T-helper 2 cell (primary cell): Measurements from ENCODE around the gene ADORA1.

ENCODE experiments used
- DNase-seq, 5 experiments: peaks; one replicate each; pipeline versions ENCODE4 v3.0.0 to v3.0.0-alpha.2; 2012 to 2022

ADORA1 gene

DNA sequence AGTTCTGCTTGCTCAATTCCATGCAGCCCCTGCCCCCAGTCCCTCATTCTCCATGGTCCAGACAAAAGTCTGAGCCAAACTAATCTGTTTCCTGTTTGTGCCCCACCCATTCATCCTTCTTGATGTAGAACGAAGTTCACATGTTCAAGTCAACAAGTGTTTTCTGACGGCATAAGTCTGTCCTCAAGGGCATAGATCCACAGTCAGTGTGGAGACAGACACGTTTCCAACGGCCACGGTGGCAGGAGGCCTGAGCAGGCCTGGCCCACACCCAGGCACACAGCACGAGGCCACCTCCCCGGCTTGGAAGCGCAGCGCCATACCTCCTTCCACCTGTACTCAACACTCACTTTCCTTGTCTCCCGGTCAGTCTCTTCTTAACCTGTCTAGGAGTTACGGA lies 16.1 kb downstream of the ADORA1 start:
- no peak for DNase-seq

DNA sequence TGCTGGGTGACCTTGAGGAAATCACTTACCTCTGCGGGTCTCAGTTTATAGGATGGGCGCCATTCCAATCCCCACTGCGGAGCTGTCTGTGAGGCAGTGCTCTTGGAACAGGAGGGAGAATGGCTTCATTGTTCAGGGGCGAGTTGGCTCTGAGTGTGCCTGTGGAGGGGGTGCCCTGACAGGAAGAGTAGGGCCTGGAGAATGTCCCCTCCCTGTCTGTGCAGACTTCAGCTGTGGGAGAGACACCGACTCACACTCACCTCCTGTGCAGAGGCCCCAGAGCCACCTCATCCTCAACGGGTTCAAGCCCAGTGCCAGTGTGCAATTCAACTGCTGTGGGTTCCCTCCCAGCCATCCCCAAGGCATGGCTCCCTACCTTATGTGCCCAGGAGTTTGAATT lies 17.1 kb downstream of the ADORA1 start:
- DNase-seq, result no peak

GRCh38 chr1:203145321-203146041 lies 18.0 kb downstream of the ADORA1 start:
- DNase-seq, result no peak

DNA sequence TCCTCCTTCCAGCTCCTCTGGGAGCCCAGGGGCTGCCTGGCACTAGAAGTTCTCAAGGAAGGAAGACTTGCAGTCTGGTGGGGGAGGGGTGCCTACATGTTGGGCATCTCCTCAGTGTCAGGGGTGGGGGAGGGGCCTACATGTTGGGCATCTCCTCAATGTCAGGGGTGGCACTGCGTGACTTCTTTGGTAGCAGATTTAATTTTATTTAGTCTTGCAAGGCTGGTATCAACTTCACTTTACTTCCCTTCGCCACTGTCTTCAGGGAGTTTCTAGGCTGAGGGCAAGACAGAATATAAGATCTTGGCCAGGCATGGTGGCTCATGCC lies 18.5 kb downstream of the ADORA1 start:
- no peak for DNase-seq

- no peak for DNase-seq
Measured at GRCh38 chr1:203146537-203146936, 19.0 kb downstream of the ADORA1 start.

DNA sequence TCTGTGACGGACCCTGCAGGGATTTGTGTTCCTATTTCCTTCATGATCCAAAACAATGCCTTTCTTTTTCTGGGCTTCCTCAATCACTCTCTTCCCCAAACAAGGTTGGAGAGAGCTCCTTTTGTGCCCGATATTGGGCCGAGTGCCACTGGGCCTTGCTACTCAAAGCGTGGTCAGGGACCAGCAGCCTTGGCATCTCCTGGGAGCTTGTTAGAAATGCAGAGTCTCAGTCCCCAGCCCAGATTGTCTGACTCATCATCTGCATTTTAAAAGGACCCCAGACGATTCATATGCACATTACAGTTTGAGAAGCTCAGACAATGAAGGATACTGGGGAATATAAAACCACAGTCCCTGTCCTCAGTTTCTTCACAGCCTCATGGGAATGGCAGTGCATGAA lies 19.9 kb downstream of the ADORA1 start:
- no peak for DNase-seq

DNA sequence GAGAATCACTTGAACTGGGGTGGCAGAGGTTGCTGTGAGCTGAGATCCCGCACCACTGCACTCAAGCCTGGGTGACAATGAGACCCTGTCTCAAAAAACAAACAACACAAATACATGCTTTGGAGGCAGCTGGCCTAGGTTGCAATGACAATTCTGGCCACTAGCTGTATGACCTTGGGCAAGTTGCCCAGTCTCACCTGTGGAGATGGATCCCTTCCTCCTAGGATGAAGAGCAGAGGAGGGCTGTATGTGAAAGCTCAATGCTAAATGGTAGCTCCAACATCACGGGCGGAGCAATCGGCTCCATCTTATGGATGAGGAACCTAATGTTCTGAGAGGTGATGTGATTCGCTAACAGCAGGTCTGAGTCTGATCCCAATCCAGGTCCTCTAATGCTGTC lies 20.6 kb downstream of the ADORA1 start:
- no peak for DNase-seq

DNA sequence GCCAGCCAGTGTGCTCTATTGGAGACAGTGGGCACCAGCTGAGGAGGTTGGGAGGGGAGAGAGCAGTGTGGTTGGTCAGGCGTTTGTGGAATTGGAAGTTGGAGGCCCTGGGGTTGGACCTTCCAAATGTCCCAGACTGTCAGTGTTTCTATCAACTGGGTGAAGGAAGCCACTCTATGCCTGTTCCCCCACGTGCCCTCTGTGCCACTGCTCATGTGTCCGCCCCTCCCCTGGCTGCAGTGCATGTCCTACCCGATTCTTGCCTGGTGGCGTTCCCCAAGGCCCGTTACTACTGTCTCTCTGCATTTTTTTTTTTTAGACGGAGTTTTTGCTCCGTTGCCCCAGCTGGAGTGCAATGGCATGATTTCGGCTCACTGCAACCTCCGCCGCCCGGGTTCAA lies 21.1 kb downstream of the ADORA1 start:
- DNase-seq, result no peak

- no peak for DNase-seq
Measured at GRCh38 chr1:203149188-203149840, 21.8 kb downstream of the ADORA1 start.

GRCh38 chr1:203150511-203151297 lies 23.2 kb downstream of the ADORA1 start:
- DNase-seq, result no peak

GRCh38 chr1:203151362-203152157 lies 24.0 kb downstream of the ADORA1 start:
- DNase-seq, result no peak

GRCh38 chr1:203152158-203153034 lies 24.9 kb downstream of the ADORA1 start:
- no peak for DNase-seq

DNA sequence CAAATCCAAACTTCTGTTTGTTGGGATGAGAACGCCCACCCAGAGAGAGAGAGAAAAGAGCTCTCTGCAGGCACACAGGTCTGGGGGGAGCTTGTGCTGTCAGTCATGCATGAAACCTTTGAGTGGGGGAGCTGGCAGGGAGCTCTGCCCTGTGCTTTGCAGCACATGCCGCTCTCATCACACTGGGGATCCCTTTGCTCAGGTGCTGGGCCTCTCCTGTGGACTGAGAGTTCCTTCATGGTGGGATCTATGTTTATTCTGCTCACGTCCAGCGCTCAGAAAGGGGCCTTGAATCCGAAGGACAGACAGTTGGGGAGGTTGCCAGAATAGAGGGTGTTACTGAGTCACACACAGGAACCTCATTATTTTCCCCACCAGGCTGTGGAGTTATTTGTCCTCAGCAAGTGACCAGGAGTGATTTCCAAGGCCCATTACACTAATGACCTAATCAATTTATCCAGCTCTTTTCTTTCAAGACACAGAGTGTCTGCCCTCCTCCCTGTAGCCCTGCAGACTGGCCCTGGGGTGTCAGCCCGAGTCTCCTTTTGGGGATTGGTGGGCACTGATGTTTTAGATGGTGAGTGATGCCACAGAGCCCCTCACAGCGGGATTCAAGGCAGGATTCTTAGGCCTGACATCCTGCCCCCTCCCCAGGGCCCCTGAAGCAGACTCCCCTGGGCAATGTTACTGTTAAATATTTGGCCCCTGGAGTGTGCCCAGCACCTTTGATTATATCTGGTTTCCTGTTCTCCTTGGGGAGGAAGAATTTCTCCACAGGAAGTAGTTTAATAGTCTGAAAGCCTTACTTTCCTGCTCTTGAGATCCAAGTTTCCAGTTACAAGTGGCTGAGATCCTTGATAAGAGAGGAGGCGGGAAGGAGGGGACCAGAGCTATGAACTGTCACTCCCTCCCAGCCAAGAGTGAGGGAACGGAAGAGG lies 25.8 kb downstream of the ADORA1 start:
- DNase-seq, result no peak

DNA sequence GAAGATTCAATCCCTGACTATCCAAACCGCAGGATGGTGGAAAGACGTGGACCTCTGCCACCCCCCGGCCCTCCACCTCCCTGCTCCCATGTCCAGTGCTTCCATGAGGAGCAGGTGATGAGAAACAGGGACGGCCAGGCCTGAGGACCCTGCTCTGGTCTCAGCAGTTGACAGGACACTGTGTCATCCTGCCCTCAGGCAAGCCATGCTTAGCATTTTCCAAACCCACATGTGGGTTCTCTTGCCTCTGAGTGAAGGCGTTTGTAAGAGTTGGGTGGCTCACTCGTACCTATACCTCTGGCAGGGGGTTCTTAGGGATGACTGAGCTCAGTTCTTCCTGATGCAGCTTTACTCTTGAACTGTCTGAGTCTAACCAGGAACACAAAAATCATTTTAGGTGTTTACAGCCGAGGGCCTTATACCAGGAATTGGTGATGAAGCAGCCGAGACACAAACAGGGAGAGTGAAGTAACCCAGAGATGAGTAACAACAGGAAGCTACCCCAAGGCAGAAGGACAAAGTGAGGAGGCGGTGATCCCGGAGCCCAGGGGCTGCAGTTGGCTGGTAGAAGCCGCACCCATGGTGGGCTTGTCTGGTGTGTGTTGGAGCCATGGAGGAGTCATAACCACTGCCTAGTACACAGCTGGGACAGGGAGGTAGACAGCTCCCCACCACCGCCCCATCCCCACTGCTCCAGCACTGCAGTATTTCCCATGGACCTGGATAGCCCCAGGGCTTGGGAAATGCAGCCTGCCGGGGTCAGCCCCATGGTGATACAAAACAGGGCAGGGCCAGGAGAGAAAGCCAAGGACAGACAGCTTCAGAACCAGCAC lies 26.7 kb downstream of the ADORA1 start:
- DNase-seq, result no peak

- no peak for DNase-seq
Measured at GRCh38 chr1:203156280-203156679, 28.8 kb downstream of the ADORA1 start.

- DNase-seq, result no peak
Measured at GRCh38 chr1:203158423-203158822, 30.9 kb downstream of the ADORA1 start.

DNA sequence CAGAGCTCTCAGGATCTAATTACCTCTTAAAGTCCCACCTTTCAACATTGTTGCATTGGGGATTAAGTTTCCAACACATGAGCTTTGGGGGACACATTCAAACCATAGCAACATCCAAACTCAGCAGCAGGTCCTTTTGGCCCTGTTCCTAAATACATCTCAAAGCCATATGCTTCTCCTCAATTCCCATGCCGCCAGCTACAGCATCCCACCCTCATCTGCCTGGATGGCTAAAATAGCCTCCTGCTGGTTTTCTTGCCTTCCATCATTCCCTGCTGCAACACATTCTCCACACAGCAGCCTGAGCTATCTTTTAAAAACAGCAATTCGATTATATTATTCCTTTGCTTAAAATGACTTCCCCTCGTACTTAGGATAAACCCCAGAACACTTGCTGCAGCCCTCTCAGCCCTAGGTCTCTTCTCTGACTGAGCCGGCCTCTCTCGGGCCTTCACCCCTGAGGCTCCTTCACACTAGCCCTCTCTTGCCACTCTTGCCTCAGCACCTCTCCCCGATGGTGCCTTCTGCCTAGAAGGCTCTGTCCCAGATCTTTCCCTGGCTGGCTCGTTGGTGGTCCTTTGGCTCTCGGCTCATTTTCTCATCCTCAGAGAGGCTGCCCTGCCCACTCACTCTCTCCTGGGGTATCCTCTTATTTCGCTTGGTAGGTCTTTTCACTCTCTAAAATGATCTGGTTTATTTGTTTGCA lies 31.6 kb downstream of the ADORA1 start:
- DNase-seq, result no peak

GRCh38 chr1:203159844-203160243 lies 32.3 kb downstream of the ADORA1 start:
- DNase-seq, result no peak

- DNase-seq, result no peak
Measured at GRCh38 chr1:203161175-203161574, 33.6 kb downstream of the ADORA1 start.
